GM12801 (cell line): ENCODE data around the gene MVB12B.

Source experiments
- CTCF ChIP-seq: IDR thresholded peaks from one replicate; pipeline ENCODE4 v1.5.1; 2011; ENCODE audit warnings: control low read depth; ENCODE audit not compliant: insufficient read length; ENCODE audit errors: extremely low read depth

Gene MVB12B

GRCh38 chr9:126391713-126392661 is 65.4 kb downstream of the MVB12B start:
- TF ChIP-seq CTCF, result no peak

DNA sequence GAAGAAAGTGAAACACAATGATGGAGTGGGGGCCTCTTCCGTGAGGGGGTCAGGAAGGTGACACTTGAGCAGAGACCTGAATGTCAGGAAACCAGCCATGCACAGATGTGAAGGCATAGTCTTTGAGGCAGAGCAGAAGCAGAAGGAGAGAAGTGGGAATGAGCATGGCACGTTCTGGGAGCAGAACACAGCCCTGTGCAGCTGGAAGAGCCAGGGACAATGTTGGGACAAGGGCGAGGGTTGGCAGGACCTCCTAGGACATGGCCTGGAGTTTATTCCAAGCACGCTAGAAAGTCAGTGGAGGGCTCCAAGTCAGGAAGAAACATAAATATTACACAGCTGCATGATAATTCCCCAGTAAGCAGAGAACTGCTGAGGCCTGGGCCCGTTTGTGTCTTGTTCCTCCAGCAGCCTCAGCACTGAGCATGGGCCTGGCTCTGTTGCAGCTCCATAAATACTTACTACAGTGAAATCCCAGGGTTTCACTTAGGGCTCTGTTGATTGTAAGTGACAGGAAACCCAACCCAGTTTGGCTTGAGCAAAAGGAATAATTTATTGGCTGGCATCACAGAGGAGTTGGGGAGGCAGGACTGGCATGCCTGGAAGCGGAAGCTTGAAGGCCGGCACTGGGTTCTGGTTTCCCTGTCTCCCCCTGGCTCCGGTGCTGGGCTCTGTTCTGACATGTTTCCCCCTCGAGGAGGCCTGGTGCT is 66.2 kb downstream of the MVB12B start:
- TF ChIP-seq CTCF, result no peak

- no peak for TF ChIP-seq CTCF
Observed at GRCh38 chr9:126393876-126394275, 67.2 kb downstream of the MVB12B start.

GRCh38 chr9:126394802-126395201 is 68.2 kb downstream of the MVB12B start:
- TF ChIP-seq CTCF, result no peak

- TF ChIP-seq CTCF, result no peak
Observed at GRCh38 chr9:126395439-126396212, 69.0 kb downstream of the MVB12B start.

DNA sequence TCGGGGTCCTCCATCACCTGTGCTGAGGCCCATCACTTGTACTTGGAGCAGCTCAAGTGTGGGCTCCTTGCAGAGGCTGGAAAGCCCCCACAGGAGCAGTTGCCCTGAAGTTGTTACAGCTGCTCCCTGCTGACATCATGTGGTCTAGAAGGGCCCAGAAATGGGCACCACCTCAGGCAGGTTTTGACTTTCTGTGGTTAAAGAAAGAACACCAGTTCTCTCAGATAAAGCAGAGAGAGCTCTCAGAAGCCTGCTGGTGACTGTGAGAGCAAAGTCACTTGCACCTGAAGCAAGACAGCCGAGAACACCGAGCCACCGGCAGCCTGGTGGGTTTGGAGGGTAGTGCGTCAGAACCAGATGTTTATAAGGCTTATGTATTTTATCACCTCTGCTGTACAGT is 70.4 kb downstream of the MVB12B start:
- no peak for TF ChIP-seq CTCF
